ENCODE results near the gene RCVRN.

RCVRN gene

GRCh38 chr17:9899280-9900043 lies 5.6 kb downstream of the RCVRN start:
- Mint-ChIP-seq H3K4me1 (ENCODE audit: low read depth) (no peaks in the 10 kb centered on the region), H3K27me3 (ENCODE audit: low read depth) (no peaks in the 10 kb centered on the region), H3K36me3 (ENCODE audit: low read depth) (no peaks in the 10 kb centered on the region), H3K4me3 (no peak overlapping the region), H3K9me3 (no peaks in the 10 kb centered on the region), H3K27ac (no peak overlapping the region)
- no peak for DNase-seq (ENCODE audit: low spot score)

- H3K9me3 Mint-ChIP-seq = no peaks in the 10 kb centered on the region
- H3K27ac Mint-ChIP-seq = no peak overlapping the region
- no peak for DNase-seq (ENCODE audit: low spot score)
- H3K27me3 Mint-ChIP-seq (ENCODE audit: low read depth) = no peaks in the 10 kb centered on the region
- H3K4me1 Mint-ChIP-seq (ENCODE audit: low read depth) = no peaks in the 10 kb centered on the region
- H3K36me3 Mint-ChIP-seq (ENCODE audit: low read depth) = no peaks in the 10 kb centered on the region
- no peak overlapping the region for H3K4me3 Mint-ChIP-seq
Observed at GRCh38 chr17:9898812-9899211, 6.3 kb downstream of the RCVRN start.

GRCh38 chr17:9897372-9897968 lies 7.6 kb downstream of the RCVRN start:
- DNase-seq (ENCODE audit: low spot score) = no peak
- H3K4me3 Mint-ChIP-seq = no peak overlapping the region
- no peaks in the 10 kb centered on the region for H3K36me3 Mint-ChIP-seq (ENCODE audit: low read depth)
- H3K27ac Mint-ChIP-seq = no peak overlapping the region
- H3K4me1 Mint-ChIP-seq (ENCODE audit: low read depth) = no peaks in the 10 kb centered on the region
- no peaks in the 10 kb centered on the region for H3K27me3 Mint-ChIP-seq (ENCODE audit: low read depth)
- H3K9me3 Mint-ChIP-seq = no peaks in the 10 kb centered on the region

GRCh38 chr17:9895923-9896322 lies 9.1 kb downstream of the RCVRN start:
- no peaks in the 10 kb centered on the region for H3K27me3 Mint-ChIP-seq (ENCODE audit: low read depth)
- H3K36me3 Mint-ChIP-seq (ENCODE audit: low read depth) = no peaks in the 10 kb centered on the region
- DNase-seq (ENCODE audit: low spot score) = no peak
- no peak overlapping the region for H3K4me3 Mint-ChIP-seq
- no peaks in the 10 kb centered on the region for H3K4me1 Mint-ChIP-seq (ENCODE audit: low read depth)
- no peaks in the 10 kb centered on the region for H3K9me3 Mint-ChIP-seq
- no peak overlapping the region for H3K27ac Mint-ChIP-seq

- Mint-ChIP-seq H3K4me3 (no peak overlapping the region), H3K4me1 (ENCODE audit: low read depth) (no peaks in the 10 kb centered on the region), H3K27me3 (ENCODE audit: low read depth) (no peaks in the 10 kb centered on the region), H3K9me3 (no peaks in the 10 kb centered on the region), H3K27ac (no peak overlapping the region), H3K36me3 (ENCODE audit: low read depth) (no peaks in the 10 kb centered on the region)
- no peak for DNase-seq (ENCODE audit: low spot score)
Observed at GRCh38 chr17:9894231-9894630, 10.8 kb downstream of the RCVRN start.

- DNase-seq (ENCODE audit: low spot score) = no peak
- no peaks in the 10 kb centered on the region for H3K27me3 Mint-ChIP-seq (ENCODE audit: low read depth)
- H3K4me3 Mint-ChIP-seq = no peak overlapping the region
- H3K9me3 Mint-ChIP-seq = no peaks in the 10 kb centered on the region
- H3K36me3 Mint-ChIP-seq (ENCODE audit: low read depth) = no peaks in the 10 kb centered on the region
- H3K4me1 Mint-ChIP-seq (ENCODE audit: low read depth) = no peaks in the 10 kb centered on the region
- H3K27ac Mint-ChIP-seq = no peak overlapping the region
Observed at GRCh38 chr17:9893411-9894012, 11.6 kb downstream of the RCVRN start.

- no peak overlapping the region for H3K27ac Mint-ChIP-seq
- no peak for DNase-seq (ENCODE audit: low spot score)
- no peaks in the 10 kb centered on the region for H3K4me1 Mint-ChIP-seq (ENCODE audit: low read depth)
- H3K4me3 Mint-ChIP-seq = no peak overlapping the region
- H3K27me3 Mint-ChIP-seq (ENCODE audit: low read depth) = no peaks in the 10 kb centered on the region
- H3K9me3 Mint-ChIP-seq = no peaks in the 10 kb centered on the region
- no peaks in the 10 kb centered on the region for H3K36me3 Mint-ChIP-seq (ENCODE audit: low read depth)
Observed at GRCh38 chr17:9890124-9890523, 14.9 kb downstream of the RCVRN start.

- no peaks in the 10 kb centered on the region for H3K27me3 Mint-ChIP-seq (ENCODE audit: low read depth)
- no peak overlapping the region for H3K27ac Mint-ChIP-seq
- DNase-seq (ENCODE audit: low spot score) = no peak
- peaks cover 10% of the 10 kb centered on the region for H3K9me3 Mint-ChIP-seq
- no peaks in the 10 kb centered on the region for H3K36me3 Mint-ChIP-seq (ENCODE audit: low read depth)
- H3K4me1 Mint-ChIP-seq (ENCODE audit: low read depth) = no peaks in the 10 kb centered on the region
- no peak overlapping the region for H3K4me3 Mint-ChIP-seq
Observed at GRCh38 chr17:9887508-9887907, 17.6 kb downstream of the RCVRN start.

GRCh38 chr17:9886141-9886930 lies 18.7 kb downstream of the RCVRN start:
- Mint-ChIP-seq H3K9me3 (peaks cover 17% of the 10 kb centered on the region), H3K27ac (no peak overlapping the region), H3K4me3 (no peak overlapping the region), H3K4me1 (ENCODE audit: low read depth) (no peaks in the 10 kb centered on the region), H3K36me3 (ENCODE audit: low read depth) (no peaks in the 10 kb centered on the region), H3K27me3 (ENCODE audit: low read depth) (no peaks in the 10 kb centered on the region)
- DNase-seq (ENCODE audit: low spot score) = no peak

- no peak overlapping the region for H3K4me3 Mint-ChIP-seq
- no peak overlapping the region for H3K27ac Mint-ChIP-seq
- H3K36me3 Mint-ChIP-seq (ENCODE audit: low read depth) = no peaks in the 10 kb centered on the region
- H3K4me1 Mint-ChIP-seq (ENCODE audit: low read depth) = no peaks in the 10 kb centered on the region
- DNase-seq (ENCODE audit: low spot score) = no peak
- peaks cover 17% of the 10 kb centered on the region for H3K9me3 Mint-ChIP-seq
- H3K27me3 Mint-ChIP-seq (ENCODE audit: low read depth) = no peaks in the 10 kb centered on the region
Observed at GRCh38 chr17:9883451-9883850, 21.6 kb downstream of the RCVRN start.

- Mint-ChIP-seq H3K27ac (no peak overlapping the region), H3K27me3 (ENCODE audit: low read depth) (no peaks in the 10 kb centered on the region), H3K4me3 (no peak overlapping the region), H3K4me1 (ENCODE audit: low read depth) (no peaks in the 10 kb centered on the region), H3K36me3 (ENCODE audit: low read depth) (no peaks in the 10 kb centered on the region), H3K9me3 (peaks cover 17% of the 10 kb centered on the region)
- no peak for DNase-seq (ENCODE audit: low spot score)
Observed at GRCh38 chr17:9880582-9880999, 24.5 kb downstream of the RCVRN start.

GRCh38 chr17:9878786-9879525 lies 26.1 kb downstream of the RCVRN start:
- Mint-ChIP-seq H3K4me3 (no peak overlapping the region), H3K27me3 (ENCODE audit: low read depth) (no peaks in the 10 kb centered on the region), H3K27ac (no peak overlapping the region), H3K9me3 (peaks cover 17% of the 10 kb centered on the region), H3K4me1 (ENCODE audit: low read depth) (no peaks in the 10 kb centered on the region), H3K36me3 (ENCODE audit: low read depth) (no peaks in the 10 kb centered on the region)
- no peak for DNase-seq (ENCODE audit: low spot score)

- DNase-seq (ENCODE audit: low spot score) = no peak
- Mint-ChIP-seq H3K27ac (no peak overlapping the region), H3K9me3 (peaks cover 13% of the 10 kb centered on the region), H3K36me3 (ENCODE audit: low read depth) (no peaks in the 10 kb centered on the region), H3K27me3 (ENCODE audit: low read depth) (no peaks in the 10 kb centered on the region), H3K4me1 (ENCODE audit: low read depth) (no peaks in the 10 kb centered on the region), H3K4me3 (no peak overlapping the region)
Observed at GRCh38 chr17:9878356-9878755, 26.7 kb downstream of the RCVRN start.
